Fibroblast of lung (primary cell): Measurements from ENCODE around the gene ACAP3.

Experiments used
- CTCF ChIP-seq, 2 donors: IDR thresholded peaks in 1 of 2; conservative IDR thresholded peaks in 1 of 2; 1 replicate in 1 of 2; 2 replicates in 1 of 2; pipeline ENCODE4 v1.5.1; 2011 to 2012; ENCODE audit warnings: low read length in 2 of 2, control low read depth in 1 of 2, inconsistent platforms in 1 of 2, low read depth in 1 of 2, mild to moderate bottlenecking in 1 of 2
- EZH2 ChIP-seq: IDR thresholded peaks from 2 replicates; pipeline ENCODE4 v1.5.1; 2012; ENCODE audit warnings: low read length, control low read depth, mild to moderate bottlenecking; ENCODE audit errors: missing control alignments

GRCh38 chr1:1304331-1305299 lies 3.1 kb downstream of the ACAP3 start:
- TF ChIP-seq EZH2 = no peak
- no peak for TF ChIP-seq CTCF (conservative IDR thresholded peaks at IDR 0.05 in 1 of 2, IDR thresholded peaks at IDR 0.05 in 1 of 2; ENCODE audit: low read depth in 1 of 2, low read length in 2 of 2)
